Caco-2 (cell line): Measurements from ENCODE around the gene FBH1. TPM values are rescaled to one million over a fixed set of nuclear protein-coding genes. Genes with fewer than 3 reads are reported as not detected.

ENCODE experiments used
- BruUV-seq: library from RNA; stranded (reverse); fragments of 400-500 nt; replicated peaks from 2 replicates; lab custom pipeline; 2021; lab: Mats Ljungman, UMichigan
- CTCF ChIA-PET: fragments of 300-600 bp; sonication (Branson Sonifier 250); formaldehyde crosslinking; loops from one replicate; lab custom pipeline; 2022; ENCODE audit warnings: antibody characterized with exemption; lab: Charles Lee
- POLR2A ChIA-PET: fragments of 300-600 bp; sonication (Branson Sonifier 250); formaldehyde crosslinking; loops from one replicate; lab custom pipeline; 2022; ENCODE audit warnings: antibody characterized with exemption; lab: Charles Lee
- DNase-seq, 2 experiments: peaks; one replicate each; pipeline versions ENCODE4 v3.0.0 to v3.0.0-alpha.2; 2020 to 2022
- H3K27me3 ChIP-seq: replicated peaks from 2 replicates; pipeline ENCODE4 v1.6.0; 2011; ENCODE audit warnings: low read length; ENCODE audit not compliant: control insufficient read depth, insufficient read depth
- H3K36me3 ChIP-seq: 2 replicates; pipeline ENCODE4 v1.5.1; 2011; ENCODE audit warnings: low read length; ENCODE audit not compliant: control insufficient read depth, insufficient read depth
- H3K4me1 ChIP-seq: fragments of 250-450 bp; sonication (Bioruptor Pico); 2 replicates; pipeline ENCODE4 v1.5.1; 2020; ENCODE audit warnings: mild to moderate bottlenecking
- H3K4me3 ChIP-seq: 2 replicates; pipeline ENCODE4 v1.5.1; 2011; ENCODE audit warnings: low read depth, mild to moderate bottlenecking, control low read depth, low read length
- H3K9me3 ChIP-seq: fragments of 250-450 bp; sonication (Bioruptor Pico); 2 replicates; pipeline ENCODE4 v1.5.1; 2020; ENCODE audit warnings: mild to moderate bottlenecking, moderate library complexity
- H3K27ac Mint-ChIP-seq: one replicate; pipeline ENCODE4 v1.8.0; 2022; ENCODE audit warnings: mixed read lengths; ENCODE audit not compliant: unreplicated experiment
- H3K27me3 Mint-ChIP-seq: one replicate; pipeline ENCODE4 v1.8.0; 2022; ENCODE audit warnings: mixed read lengths; ENCODE audit not compliant: insufficient read depth, unreplicated experiment
- H3K36me3 Mint-ChIP-seq: one replicate; pipeline ENCODE4 v1.8.0; 2022; ENCODE audit warnings: mild to moderate bottlenecking, mixed read lengths; ENCODE audit not compliant: insufficient read depth, unreplicated experiment
- H3K4me1 Mint-ChIP-seq: one replicate; pipeline ENCODE4 v1.8.0; 2022; ENCODE audit warnings: low read depth, mixed read lengths; ENCODE audit not compliant: unreplicated experiment
- H3K4me3 Mint-ChIP-seq: one replicate; pipeline ENCODE4 v1.8.0; 2022; ENCODE audit warnings: mild to moderate bottlenecking, moderate library complexity, mixed read lengths; ENCODE audit not compliant: unreplicated experiment
- H3K9me3 Mint-ChIP-seq: one replicate; pipeline ENCODE4 v1.8.0; 2022; ENCODE audit warnings: mixed read lengths; ENCODE audit not compliant: unreplicated experiment
- CTCF ChIP-seq, 2 experiments: fragments of 200-600 bp in 1 of 2; IDR thresholded peaks; 1 replicate in 1 of 2; 2 replicates in 1 of 2; pipeline versions ENCODE4 v1.5.1 to v1.8.0; 2011 to 2022; ENCODE audit warnings: antibody characterized with exemption in 1 of 2, control low read depth in 1 of 2, inconsistent platforms in 1 of 2, low read depth in 1 of 2, low read length in 1 of 2, mild to moderate bottlenecking in 1 of 2, moderate library complexity in 1 of 2; ENCODE audit not compliant: insufficient read depth in 1 of 2, severe bottlenecking in 1 of 2, unreplicated experiment in 1 of 2
- intact Hi-C: fragments of 100-400 bp; cut with micrococcal nuclease; formaldehyde crosslinking; loops from one replicate; pipeline ENCODE4 v1.10.0; 2022; ENCODE audit not compliant: unreplicated experiment
- total RNA-seq: library from RNA; stranded (reverse); gene quantifications from 2 replicates; pipeline ENCODE4 v1.2.3, GENCODE V29; 2022

The FBH1 gene
- total RNA-seq, 1 experiment from 2014 or later: 83.3 TPM

- H3K4me3 Mint-ChIP-seq: no peak overlapping the region
- H3K4me1 Mint-ChIP-seq: no peaks in the 10 kb centered on the region
- H3K36me3 ChIP-seq: peaks cover 2% of the 10 kb centered on the region
- ChIA-PET POLR2A (no interaction called here), CTCF (no interaction called here)
- H3K4me3 ChIP-seq: no peak overlapping the region
- no peaks in the 10 kb centered on the region for H3K27me3 ChIP-seq
- H3K27ac Mint-ChIP-seq: no peak overlapping the region
- peaks cover 35% of the 10 kb centered on the region for H3K36me3 Mint-ChIP-seq
- H3K27me3 Mint-ChIP-seq: no peaks in the 10 kb centered on the region
- H3K9me3 Mint-ChIP-seq: no peaks in the 10 kb centered on the region
- DNase-seq: no peak
- H3K4me1 ChIP-seq: no peaks in the 10 kb centered on the region
- intact Hi-C loops: no loop called here
- no peak for TF ChIP-seq CTCF (IDR thresholded peaks at IDR 0.05; ENCODE audit: insufficient read depth in 1 of 2, low read depth in 1 of 2, low read length in 1 of 2, severe bottlenecking in 1 of 2, unreplicated experiment in 1 of 2)
- BruUV-seq: no TSS peak
- no peaks in the 10 kb centered on the region for H3K9me3 ChIP-seq
Measured at GRCh38 chr10:5915451-5915850, 25.4 kb downstream of the FBH1 start.

- Histone ChIP-seq H3K4me1 (no peaks in the 10 kb centered on the region), H3K36me3 (peaks cover 1% of the 10 kb centered on the region), H3K9me3 (no peaks in the 10 kb centered on the region), H3K4me3 (no peak overlapping the region), H3K27me3 (no peaks in the 10 kb centered on the region)
- POLR2A ChIA-PET: no interaction called here
- TF ChIP-seq CTCF (IDR thresholded peaks at IDR 0.05; ENCODE audit: insufficient read depth in 1 of 2, low read depth in 1 of 2, low read length in 1 of 2, severe bottlenecking in 1 of 2, unreplicated experiment in 1 of 2): no peak
- BruUV-seq: no TSS peak
- no peak overlapping the region for H3K27ac Mint-ChIP-seq
- H3K9me3 Mint-ChIP-seq: no peaks in the 10 kb centered on the region
- CTCF ChIA-PET: no interaction called here
- DNase-seq: no peak
- H3K27me3 Mint-ChIP-seq: no peaks in the 10 kb centered on the region
- no peak overlapping the region for H3K4me3 Mint-ChIP-seq
- intact Hi-C loops: no loop called here
- H3K4me1 Mint-ChIP-seq: no peaks in the 10 kb centered on the region
- peaks cover 44% of the 10 kb centered on the region for H3K36me3 Mint-ChIP-seq
Measured at GRCh38 chr10:5917305-5917704, 27.3 kb downstream of the FBH1 start.

GRCh38 chr10:5918763-5919162 lies 28.7 kb downstream of the FBH1 start:
- ChIA-PET POLR2A (no interaction called here), CTCF (no interaction called here)
- peaks cover 3% of the 10 kb centered on the region for H3K36me3 ChIP-seq

More at GRCh38 chr10:5918763-5919162, 28.7 kb downstream of the FBH1 start:
- no peak for DNase-seq
- no peak for TF ChIP-seq CTCF (IDR thresholded peaks at IDR 0.05; ENCODE audit: insufficient read depth in 1 of 2, low read depth in 1 of 2, low read length in 1 of 2, severe bottlenecking in 1 of 2, unreplicated experiment in 1 of 2)
- Histone ChIP-seq H3K27me3 (no peaks in the 10 kb centered on the region), H3K9me3 (no peaks in the 10 kb centered on the region), H3K4me1 (no peaks in the 10 kb centered on the region), H3K4me3 (no peak overlapping the region)
- H3K9me3 Mint-ChIP-seq: no peaks in the 10 kb centered on the region
- H3K27me3 Mint-ChIP-seq: no peaks in the 10 kb centered on the region
- no TSS peak for BruUV-seq
- no peaks in the 10 kb centered on the region for H3K4me1 Mint-ChIP-seq
- intact Hi-C loops: no loop called here
- peaks cover 57% of the 10 kb centered on the region for H3K36me3 Mint-ChIP-seq
- H3K27ac Mint-ChIP-seq: no peak overlapping the region
- H3K4me3 Mint-ChIP-seq: no peak overlapping the region
